ENCODE data around the gene SUCO. TPM values are rescaled to one million over a fixed set of nuclear protein-coding genes. Genes with fewer than 3 reads are reported as not detected.

SUCO gene
- total RNA-seq, 2 donors from 2014 or later, result 19.5 to 43.5 TPM

DNA sequence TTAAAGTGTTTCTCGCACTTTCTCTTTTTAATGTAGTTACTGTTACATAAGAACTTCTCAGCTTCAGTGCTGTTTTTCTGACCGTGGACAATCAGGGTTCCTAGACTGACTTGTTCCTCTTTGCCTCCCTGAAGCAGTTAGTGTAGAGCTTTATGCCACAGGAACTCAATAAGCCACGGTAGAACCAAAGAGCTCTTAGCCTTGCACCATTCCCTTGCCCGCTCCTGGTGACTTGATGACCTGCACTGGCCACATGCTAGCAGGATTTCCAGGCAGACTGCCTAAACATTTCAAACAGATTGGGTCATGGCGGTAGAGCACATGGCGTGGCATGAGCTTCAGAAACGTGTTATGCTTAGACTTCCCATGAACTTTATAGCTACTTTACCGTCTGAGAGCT, 107.2 kb downstream of the SUCO start:
- TF ChIP-seq, protein P1, sequence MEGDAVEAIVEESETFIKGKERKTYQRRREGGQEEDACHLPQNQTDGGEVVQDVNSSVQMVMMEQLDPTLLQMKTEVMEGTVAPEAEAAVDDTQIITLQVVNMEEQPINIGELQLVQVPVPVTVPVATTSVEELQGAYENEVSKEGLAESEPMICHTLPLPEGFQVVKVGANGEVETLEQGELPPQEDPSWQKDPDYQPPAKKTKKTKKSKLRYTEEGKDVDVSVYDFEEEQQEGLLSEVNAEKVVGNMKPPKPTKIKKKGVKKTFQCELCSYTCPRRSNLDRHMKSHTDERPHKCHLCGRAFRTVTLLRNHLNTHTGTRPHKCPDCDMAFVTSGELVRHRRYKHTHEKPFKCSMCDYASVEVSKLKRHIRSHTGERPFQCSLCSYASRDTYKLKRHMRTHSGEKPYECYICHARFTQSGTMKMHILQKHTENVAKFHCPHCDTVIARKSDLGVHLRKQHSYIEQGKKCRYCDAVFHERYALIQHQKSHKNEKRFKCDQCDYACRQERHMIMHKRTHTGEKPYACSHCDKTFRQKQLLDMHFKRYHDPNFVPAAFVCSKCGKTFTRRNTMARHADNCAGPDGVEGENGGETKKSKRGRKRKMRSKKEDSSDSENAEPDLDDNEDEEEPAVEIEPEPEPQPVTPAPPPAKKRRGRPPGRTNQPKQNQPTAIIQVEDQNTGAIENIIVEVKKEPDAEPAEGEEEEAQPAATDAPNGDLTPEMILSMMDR (IDR thresholded peaks at IDR 0.05), result no peak
- Histone ChIP-seq H3K9me3 (no peaks in the 10 kb centered on the region), H3K36me3 (no peaks in the 10 kb centered on the region), H3K4me1 (ENCODE audit: control insufficient read depth in 1 of 2, low read depth in 2 of 2) (no peaks in the 10 kb centered on the region), H3K4me3 (no peak overlapping the region), H3K27ac (no peak overlapping the region), H3K27me3 (replicated peaks; ENCODE audit: insufficient read depth) (no peaks in the 10 kb centered on the region)
- DNase-seq (ENCODE audit: low spot score), result no peak
- no peak for ATAC-seq (ENCODE audit: insufficient number of reproducible peaks, low FRiP score, low read depth)

DNA sequence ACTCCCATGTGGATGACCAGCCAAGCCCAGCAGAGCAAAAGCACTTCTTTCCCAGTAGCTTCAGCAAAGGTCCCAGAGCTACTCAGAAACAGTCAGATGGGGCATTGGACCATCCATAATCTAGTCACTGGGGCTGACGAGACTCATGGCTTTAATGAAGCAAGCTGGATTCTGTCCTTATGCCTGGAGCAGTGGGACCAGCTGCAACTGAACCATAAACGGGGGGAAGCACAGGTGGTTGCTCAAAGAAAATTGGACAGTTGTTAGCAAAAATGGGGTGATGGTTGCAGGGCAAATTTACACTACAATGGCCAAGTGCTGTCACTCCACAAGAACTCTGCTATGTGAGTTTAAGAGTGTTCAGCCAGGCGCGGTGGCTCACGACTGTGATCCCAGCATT, 108.5 kb downstream of the SUCO start:
- no peaks in the 10 kb centered on the region for H3K36me3 ChIP-seq
- TF ChIP-seq, protein P1 (IDR thresholded peaks at IDR 0.05), result no peak
- no peaks in the 10 kb centered on the region for H3K9me3 ChIP-seq
- no peaks in the 10 kb centered on the region for H3K4me1 ChIP-seq (ENCODE audit: control insufficient read depth in 1 of 2, low read depth in 2 of 2)
- DNase-seq (ENCODE audit: low spot score), result no peak
- no peak overlapping the region for H3K27ac ChIP-seq
- no peaks in the 10 kb centered on the region for H3K27me3 ChIP-seq (replicated peaks; ENCODE audit: insufficient read depth)
- H3K4me3 ChIP-seq, result no peak overlapping the region
- no peak for ATAC-seq (ENCODE audit: insufficient number of reproducible peaks, low FRiP score, low read depth)

DNA sequence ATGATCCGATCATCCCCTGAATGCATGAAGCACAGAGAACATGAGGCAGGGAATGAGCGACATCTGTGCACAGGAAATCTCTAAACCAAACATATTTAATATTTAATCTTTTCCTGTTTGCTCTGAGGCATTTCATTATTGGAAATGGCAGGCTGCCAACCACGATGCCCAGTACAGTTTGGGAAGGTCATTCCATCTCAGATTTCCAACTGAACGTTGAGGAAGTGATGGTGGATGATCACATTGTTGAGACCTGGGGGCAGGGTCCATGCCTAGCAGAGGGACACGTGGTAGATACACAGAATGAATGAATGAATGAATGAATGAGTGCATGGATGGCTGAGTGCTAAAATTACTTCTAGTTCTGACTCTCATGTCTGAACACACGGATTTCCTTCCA, 110.0 kb downstream of the SUCO start:
- TF ChIP-seq, protein P1 (IDR thresholded peaks at IDR 0.05), result no peak
- no peak overlapping the region for H3K4me3 ChIP-seq
- no peaks in the 10 kb centered on the region for H3K27me3 ChIP-seq (replicated peaks; ENCODE audit: insufficient read depth)
- no peaks in the 10 kb centered on the region for H3K36me3 ChIP-seq
- no peak for ATAC-seq (ENCODE audit: insufficient number of reproducible peaks, low FRiP score, low read depth)
- no peaks in the 10 kb centered on the region for H3K9me3 ChIP-seq
- no peak for DNase-seq (ENCODE audit: low spot score)
- H3K27ac ChIP-seq, result no peak overlapping the region
- no peaks in the 10 kb centered on the region for H3K4me1 ChIP-seq (ENCODE audit: control insufficient read depth in 1 of 2, low read depth in 2 of 2)

DNA sequence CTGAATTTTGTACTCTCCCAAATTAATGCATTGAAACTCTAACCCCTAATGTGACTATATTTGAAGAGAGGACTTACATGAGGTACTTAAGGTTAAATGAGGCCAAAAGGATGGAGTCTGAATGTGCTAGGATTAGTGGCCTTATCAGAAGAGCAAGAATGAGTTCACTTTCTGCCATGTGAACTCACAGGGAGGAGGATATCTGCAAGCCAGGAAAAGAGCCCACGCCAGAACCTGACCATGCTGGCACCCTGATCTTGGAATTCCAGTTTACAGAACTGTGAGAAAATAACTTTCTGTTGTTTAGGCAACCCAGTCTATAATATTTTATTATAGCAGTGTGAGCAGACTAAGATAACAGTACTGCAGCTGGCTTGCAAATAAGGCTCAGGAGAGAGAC, 113.7 kb downstream of the SUCO start:
- Histone ChIP-seq H3K36me3 (no peaks in the 10 kb centered on the region), H3K9me3 (no peaks in the 10 kb centered on the region), H3K27ac (no peak overlapping the region), H3K4me1 (ENCODE audit: control insufficient read depth in 1 of 2, low read depth in 2 of 2) (no peaks in the 10 kb centered on the region), H3K4me3 (no peak overlapping the region), H3K27me3 (replicated peaks; ENCODE audit: insufficient read depth) (no peaks in the 10 kb centered on the region)
- ATAC-seq (ENCODE audit: insufficient number of reproducible peaks, low FRiP score, low read depth) (no peak), DNase-seq (ENCODE audit: low spot score) (no peak)
- TF ChIP-seq, protein P1 (IDR thresholded peaks at IDR 0.05), result no peak

DNA sequence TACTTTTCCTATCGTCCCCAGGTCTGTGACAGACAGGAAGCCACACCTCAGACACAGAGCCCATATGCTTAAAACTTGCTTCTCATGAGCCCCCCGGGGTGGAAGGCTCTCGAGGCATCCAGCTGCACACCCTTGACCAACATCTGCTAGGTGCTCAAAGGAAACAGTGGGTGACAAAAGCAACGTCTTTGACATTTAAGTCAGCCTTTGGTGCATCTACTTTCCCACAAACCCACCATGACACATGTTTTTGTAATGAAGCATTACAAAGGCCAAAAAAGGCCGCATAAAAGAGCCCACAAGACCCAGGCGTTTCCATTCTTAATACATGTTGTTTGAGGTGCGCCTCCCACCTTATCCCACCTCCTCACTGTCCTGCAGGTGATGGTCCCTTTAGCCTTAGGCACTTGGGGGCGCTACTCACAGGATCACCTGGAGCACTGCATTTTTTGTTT, 114.2 kb downstream of the SUCO start:
- no peaks in the 10 kb centered on the region for H3K27me3 ChIP-seq (replicated peaks; ENCODE audit: insufficient read depth)
- TF ChIP-seq, protein P1 (IDR thresholded peaks at IDR 0.05), result no peak
- no peak for DNase-seq (ENCODE audit: low spot score)
- no peaks in the 10 kb centered on the region for H3K4me1 ChIP-seq (ENCODE audit: control insufficient read depth in 1 of 2, low read depth in 2 of 2)
- no peaks in the 10 kb centered on the region for H3K9me3 ChIP-seq
- no peak for ATAC-seq (ENCODE audit: insufficient number of reproducible peaks, low FRiP score, low read depth)
- no peak overlapping the region for H3K4me3 ChIP-seq
- no peaks in the 10 kb centered on the region for H3K36me3 ChIP-seq
- H3K27ac ChIP-seq, result no peak overlapping the region

Measured in thoracic aorta (tissue), 2 donors.